ENCODE measurements around the gene KATNBL1. TPM values are rescaled to one million over a fixed set of nuclear protein-coding genes. Genes with fewer than 3 reads are reported as not detected.

KATNBL1 gene
- total and polyA plus RNA-seq, 2 donors (not counting 3 experiments of a cell fraction or from before 2014, with no cell fraction given), result 14.1 to 56.8 TPM

GRCh38 chr15:34248190-34248589 is 38.3 kb upstream of the KATNBL1 start:
- Histone ChIP-seq H2AFZ (ENCODE audit: low read depth, low read length) (no peak overlapping the region), H3K27ac (ENCODE audit: insufficient read depth, low read depth, low read length) (no peak overlapping the region), H3K27me3 (ENCODE audit: control insufficient read depth in 2 of 2, insufficient read depth in 2 of 2, low read length in 2 of 2) (no peaks in the 10 kb centered on the region), H3K9me3 (replicated peaks; ENCODE audit: control insufficient read depth, insufficient read depth, low read length) (no peaks in the 10 kb centered on the region), H4K20me1 (replicated peaks; ENCODE audit: control insufficient read depth, extremely low read depth, insufficient read depth, low read length) (no peaks in the 10 kb centered on the region), H3K4me3 (replicated peaks in 1 of 3; ENCODE audit: insufficient read depth in 1 of 3, low read depth in 1 of 3, low read length in 3 of 3) (no peak overlapping the region), H3K4me2 (ENCODE audit: insufficient read depth, low read length) (no peak overlapping the region), H3K36me3 (ENCODE audit: control insufficient read depth in 2 of 2, extremely low read depth in 1 of 2, insufficient read depth in 2 of 2, low read length in 2 of 2) (peaks cover 6 to 10% of the 10 kb centered on the region in 2 experiments), H3K79me2 (ENCODE audit: control insufficient read depth, insufficient read depth, low read length) (no peaks in the 10 kb centered on the region), H3K4me1 (ENCODE audit: control insufficient read depth, extremely low read depth, insufficient read depth, low read length) (no peaks in the 10 kb centered on the region), H3K9me1 (replicated peaks; ENCODE audit: control insufficient read depth, extremely low read depth, insufficient read depth, low read length) (no peaks in the 10 kb centered on the region), H3K9ac (replicated peaks; ENCODE audit: extremely low read depth, insufficient read depth, low read length) (no peak overlapping the region)
- no peak for FAIRE-seq
- POLR2A ChIA-PET, result no interaction called here
- no peak for DNase-seq (ENCODE audit: low read depth, low spot score)
- no TSS peak for BruUV-seq (replicated peaks)
- TF ChIP-seq FOS (IDR thresholded peaks at IDR 0.05; ENCODE audit: borderline replicate concordance, insufficient read depth, low read length), result no peak
- no peak for TF ChIP-seq MYC (IDR thresholded peaks at IDR 0.05; ENCODE audit: low read depth, low read length)
- no peak for TF ChIP-seq MAX (IDR thresholded peaks at IDR 0.05; ENCODE audit: insufficient read depth, insufficient read length)
- TF ChIP-seq, protein P1, sequence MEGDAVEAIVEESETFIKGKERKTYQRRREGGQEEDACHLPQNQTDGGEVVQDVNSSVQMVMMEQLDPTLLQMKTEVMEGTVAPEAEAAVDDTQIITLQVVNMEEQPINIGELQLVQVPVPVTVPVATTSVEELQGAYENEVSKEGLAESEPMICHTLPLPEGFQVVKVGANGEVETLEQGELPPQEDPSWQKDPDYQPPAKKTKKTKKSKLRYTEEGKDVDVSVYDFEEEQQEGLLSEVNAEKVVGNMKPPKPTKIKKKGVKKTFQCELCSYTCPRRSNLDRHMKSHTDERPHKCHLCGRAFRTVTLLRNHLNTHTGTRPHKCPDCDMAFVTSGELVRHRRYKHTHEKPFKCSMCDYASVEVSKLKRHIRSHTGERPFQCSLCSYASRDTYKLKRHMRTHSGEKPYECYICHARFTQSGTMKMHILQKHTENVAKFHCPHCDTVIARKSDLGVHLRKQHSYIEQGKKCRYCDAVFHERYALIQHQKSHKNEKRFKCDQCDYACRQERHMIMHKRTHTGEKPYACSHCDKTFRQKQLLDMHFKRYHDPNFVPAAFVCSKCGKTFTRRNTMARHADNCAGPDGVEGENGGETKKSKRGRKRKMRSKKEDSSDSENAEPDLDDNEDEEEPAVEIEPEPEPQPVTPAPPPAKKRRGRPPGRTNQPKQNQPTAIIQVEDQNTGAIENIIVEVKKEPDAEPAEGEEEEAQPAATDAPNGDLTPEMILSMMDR (IDR thresholded peaks at IDR 0.05; ENCODE audit: extremely low read depth in 1 of 2, insufficient read depth in 1 of 2, low read depth in 1 of 2, low read length in 2 of 2), result no peak
- no peak for TF ChIP-seq EZH2 (IDR thresholded peaks at IDR 0.05; ENCODE audit: borderline replicate concordance, low read depth, low read length, severe bottlenecking)
- no peak for TF ChIP-seq POLR2A (IDR thresholded peaks at IDR 0.05; ENCODE audit: low read depth, low read length)
- TF ChIP-seq JUN (IDR thresholded peaks at IDR 0.05; ENCODE audit: borderline replicate concordance, insufficient read depth, insufficient read length, low read depth), result no peak
- no peak for TF ChIP-seq GATA2 (IDR thresholded peaks at IDR 0.05; ENCODE audit: insufficient read depth, insufficient read length, low read depth, low read length)
- no peak for TF ChIP-seq POLR2AphosphoS5 (IDR thresholded peaks at IDR 0.05; ENCODE audit: insufficient read depth, low read depth, low read length)
- dilution Hi-C loops (cut with MboI; ENCODE audit: extremely low pct_ligation_motif_present, low sequenced_read_pairs) (no loop called here), intact Hi-C loops (cut with micrococcal nuclease) (no loop called here)
- CTCF ChIA-PET, result interaction anchor here (1.0 to 1.2 kb wide), 3 partner anchors 30 to 119 kb away, joined by 3 read pairs; partner anchors contain the start of genes KATNBL1 and LPCAT4

All from endothelial cell of umbilical vein (primary cell).